ENCODE measurements around the gene SLC27A6. TPM values are rescaled to one million over a fixed set of nuclear protein-coding genes. Genes with fewer than 3 reads are reported as not detected.
"Not testable (repeated sequence)": the region's sequence is repeated elsewhere in the genome, so short reads cannot be mapped to it uniquely, and the experiment has no call there.

SLC27A6 gene
- total RNA-seq, 4 donors from 2014 or later = 2.1 to 16.8 (median 3.1) TPM; not detected in 1

DNA sequence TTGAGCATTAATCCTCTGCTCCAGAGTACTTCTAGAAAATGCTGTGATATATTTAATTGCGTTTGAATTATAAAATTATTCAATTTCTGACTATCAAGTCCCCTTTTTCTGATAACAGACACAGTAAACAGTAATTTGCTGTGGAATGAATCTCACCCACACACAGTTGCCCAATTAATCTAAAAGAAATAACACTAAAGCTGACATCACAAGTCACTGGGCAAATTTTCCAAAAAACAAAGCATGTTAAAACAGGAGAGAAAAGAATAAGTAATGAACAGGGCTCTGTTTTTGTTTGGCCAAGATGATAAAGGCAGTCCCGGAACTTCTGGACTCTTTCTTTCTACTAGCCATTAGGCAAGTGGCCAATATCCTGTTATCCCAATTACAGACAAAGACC lies 56.5 kb downstream of the SLC27A6 start:
- Histone ChIP-seq H3K4me1 (no peaks in the 10 kb centered on the region), H3K9me3 (no peaks in the 10 kb centered on the region), H3K36me3 (no peaks in the 10 kb centered on the region), H3K27ac (no peak overlapping the region), H3K27me3 (no peaks in the 10 kb centered on the region), H3K4me3 (no peak overlapping the region)
- no peak for TF ChIP-seq POLR2A (IDR thresholded peaks at IDR 0.05)
- TF ChIP-seq, protein P1, sequence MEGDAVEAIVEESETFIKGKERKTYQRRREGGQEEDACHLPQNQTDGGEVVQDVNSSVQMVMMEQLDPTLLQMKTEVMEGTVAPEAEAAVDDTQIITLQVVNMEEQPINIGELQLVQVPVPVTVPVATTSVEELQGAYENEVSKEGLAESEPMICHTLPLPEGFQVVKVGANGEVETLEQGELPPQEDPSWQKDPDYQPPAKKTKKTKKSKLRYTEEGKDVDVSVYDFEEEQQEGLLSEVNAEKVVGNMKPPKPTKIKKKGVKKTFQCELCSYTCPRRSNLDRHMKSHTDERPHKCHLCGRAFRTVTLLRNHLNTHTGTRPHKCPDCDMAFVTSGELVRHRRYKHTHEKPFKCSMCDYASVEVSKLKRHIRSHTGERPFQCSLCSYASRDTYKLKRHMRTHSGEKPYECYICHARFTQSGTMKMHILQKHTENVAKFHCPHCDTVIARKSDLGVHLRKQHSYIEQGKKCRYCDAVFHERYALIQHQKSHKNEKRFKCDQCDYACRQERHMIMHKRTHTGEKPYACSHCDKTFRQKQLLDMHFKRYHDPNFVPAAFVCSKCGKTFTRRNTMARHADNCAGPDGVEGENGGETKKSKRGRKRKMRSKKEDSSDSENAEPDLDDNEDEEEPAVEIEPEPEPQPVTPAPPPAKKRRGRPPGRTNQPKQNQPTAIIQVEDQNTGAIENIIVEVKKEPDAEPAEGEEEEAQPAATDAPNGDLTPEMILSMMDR (IDR thresholded peaks at IDR 0.05) = no peak
- no peak for DNase-seq
- intact Hi-C loops (cut with DNase I; ENCODE audit: low total_unique reads) = no loop called here

DNA sequence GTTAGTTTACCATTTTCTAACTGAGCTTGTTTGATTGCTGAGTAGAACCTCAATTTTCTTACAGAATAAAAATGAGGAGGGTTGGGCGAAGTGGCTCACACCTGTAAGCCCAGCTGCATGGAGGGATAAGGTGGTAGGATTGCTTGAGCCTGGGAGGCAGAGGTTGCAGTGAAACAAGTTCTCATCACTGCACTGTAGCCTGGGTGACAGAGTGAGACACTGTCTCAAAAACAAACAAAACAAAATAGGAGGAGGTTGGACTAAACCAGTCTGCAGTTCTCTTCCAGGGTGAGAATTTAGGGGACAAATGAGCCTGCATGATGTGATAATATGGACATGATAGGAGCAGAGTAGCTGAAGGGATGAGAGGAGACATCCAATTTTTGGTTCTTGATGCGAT lies 57.3 kb downstream of the SLC27A6 start:
- Histone ChIP-seq H3K4me1 (no peaks in the 10 kb centered on the region), H3K9me3 (no peaks in the 10 kb centered on the region), H3K27ac (no peak overlapping the region), H3K4me3 (no peak overlapping the region), H3K36me3 (no peaks in the 10 kb centered on the region), H3K27me3 (no peaks in the 10 kb centered on the region)
- DNase-seq = no peak
- TF ChIP-seq POLR2A (IDR thresholded peaks at IDR 0.05) = no peak
- TF ChIP-seq, protein P1 (IDR thresholded peaks at IDR 0.05) = no peak
- intact Hi-C loops (cut with DNase I; ENCODE audit: low total_unique reads) = no loop called here

DNA sequence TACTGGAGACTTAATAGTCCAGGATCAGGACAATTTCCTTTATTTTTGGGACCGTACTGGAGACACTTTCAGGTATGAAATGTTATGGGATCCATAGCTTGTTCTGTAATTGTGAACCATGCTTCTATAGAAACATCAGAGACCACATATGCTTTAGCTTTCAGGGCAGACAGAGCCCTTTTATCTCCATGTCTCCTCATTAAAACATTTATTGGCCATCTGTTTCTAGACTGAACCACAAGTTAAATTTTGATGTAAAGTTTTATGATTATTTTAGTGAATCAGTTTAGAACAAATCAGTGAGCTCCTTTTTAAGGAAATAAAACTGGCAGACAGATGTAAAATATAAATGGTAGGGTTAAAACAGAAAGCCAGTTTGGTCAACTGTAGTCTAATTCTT lies 62.0 kb downstream of the SLC27A6 start:
- Histone ChIP-seq H3K4me1 (no peaks in the 10 kb centered on the region), H3K36me3 (no peaks in the 10 kb centered on the region), H3K27me3 (no peaks in the 10 kb centered on the region), H3K4me3 (no peak overlapping the region), H3K27ac (no peak overlapping the region), H3K9me3 (no peaks in the 10 kb centered on the region)
- intact Hi-C loops (cut with DNase I; ENCODE audit: low total_unique reads) = no loop called here
- TF ChIP-seq, protein P1 (IDR thresholded peaks at IDR 0.05) = no peak
- no peak for TF ChIP-seq POLR2A (IDR thresholded peaks at IDR 0.05)
- DNase-seq = no peak

GRCh38 chr5:129031886-129032683 lies 66.8 kb downstream of the SLC27A6 start:
- Histone ChIP-seq H3K9me3 (no peaks in the 10 kb centered on the region), H3K27ac (no peak overlapping the region), H3K27me3 (no peaks in the 10 kb centered on the region), H3K4me3 (no peak overlapping the region), H3K4me1 (no peaks in the 10 kb centered on the region), H3K36me3 (no peaks in the 10 kb centered on the region)
- DNase-seq = no peak
- TF ChIP-seq, protein P1 (IDR thresholded peaks at IDR 0.05) = no peak
- no peak for TF ChIP-seq POLR2A (IDR thresholded peaks at IDR 0.05)
- intact Hi-C loops (cut with DNase I; ENCODE audit: low total_unique reads) = no loop called here

DNA sequence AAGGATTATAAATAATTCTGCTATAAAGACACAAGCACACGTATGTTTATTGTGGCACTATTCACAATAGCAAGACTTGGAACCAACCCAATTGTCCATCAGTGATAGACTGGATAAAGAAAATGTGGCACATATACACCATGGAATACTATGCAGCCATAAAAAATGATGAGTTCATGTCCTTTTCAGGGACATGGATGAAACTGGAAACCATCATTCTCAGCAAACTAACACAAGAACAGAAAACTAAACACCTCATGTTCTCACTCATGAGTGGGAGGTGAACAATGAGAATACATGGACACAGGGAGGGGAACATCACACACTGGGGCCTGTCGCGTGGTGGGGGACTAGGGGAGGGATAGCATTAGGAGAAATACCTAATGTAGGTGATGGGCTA lies 71.0 kb downstream of the SLC27A6 start:
- H3K9me3 ChIP-seq; intact Hi-C loops (cut with DNase I; ENCODE audit: low total_unique reads); DNase-seq; H3K4me3 ChIP-seq; H3K27me3 ChIP-seq; H3K36me3 ChIP-seq; H3K27ac ChIP-seq; H3K4me1 ChIP-seq: not testable (repeated sequence)
